K562 (cell line): ENCODE results near the gene C1orf74. TPM values are rescaled to one million over a fixed set of nuclear protein-coding genes. Genes with fewer than 3 reads are reported as not detected.

Experiments used
- AFF1 ChIP-seq, 2 experiments: fragments of 450-650 bp; IDR thresholded peaks; 2 replicates each; pipeline ENCODE4 v1.6.1; 2018; ENCODE audit warnings: mild to moderate bottlenecking in 2 of 2, low read depth in 1 of 2; ENCODE audit not compliant: partially characterized antibody in 2 of 2
- BRCA1 ChIP-seq, 2 experiments: fragments of 450-650 bp in 1 of 2; sonication (generic) in 1 of 2; formaldehyde crosslinking in 1 of 2; IDR thresholded peaks; 2 replicates each; pipeline versions ENCODE4 v1.5.0 to v1.6.1; 2017 to 2020; ENCODE audit warnings: mild to moderate bottlenecking in 1 of 2, missing genetic modification reagents in 1 of 2
- CCNT2 ChIP-seq: IDR thresholded peaks from 2 replicates; pipeline ENCODE4 v1.6.1; 2011; ENCODE audit warnings: borderline replicate concordance, low read depth, mild to moderate bottlenecking, moderate library complexity, mixed read lengths, low read length; ENCODE audit not compliant: insufficient read length; ENCODE audit errors: extremely low read depth
- CTCF ChIP-seq, 3 experiments: IDR thresholded peaks in 2 of 3; conservative IDR thresholded peaks in 1 of 3; 2 replicates each; pipeline ENCODE4 v1.5.1; 2011 to 2012; ENCODE audit warnings: low read length in 3 of 3, mild to moderate bottlenecking in 3 of 3, control low read depth in 2 of 3, improper control_type of control experiment in 1 of 3, inconsistent platforms in 1 of 3, low read depth in 1 of 3, mixed read lengths in 1 of 3, moderate library complexity in 1 of 3; ENCODE audit not compliant: insufficient read depth in 2 of 3
- E2F5 ChIP-seq: sonication (generic); formaldehyde crosslinking; IDR thresholded peaks from 2 replicates; pipeline ENCODE4 v1.8.0; 2022; ENCODE audit warnings: mild to moderate bottlenecking, missing genetic modification reagents
- ESRRA ChIP-seq: fragments of 450-650 bp; IDR thresholded peaks from 2 replicates; pipeline ENCODE4 v1.6.1; 2014; ENCODE audit warnings: low read depth, mild to moderate bottlenecking, moderate library complexity, borderline replicate concordance
- NKRF ChIP-seq: fragments of 450-650 bp; IDR thresholded peaks from 2 replicates; pipeline ENCODE4 v1.6.1; 2016; ENCODE audit warnings: borderline replicate concordance
- RBFOX2 ChIP-seq: fragments of 200-400 bp; formaldehyde crosslinking; IDR thresholded peaks from 2 replicates; pipeline ENCODE4 v1.6.1; 2017; ENCODE audit warnings: low read depth, mild to moderate bottlenecking, low read length, moderate library complexity
- SRSF1 ChIP-seq: fragments of 200-400 bp; formaldehyde crosslinking; IDR thresholded peaks from 2 replicates; pipeline ENCODE4 v1.6.1; 2017; ENCODE audit warnings: mild to moderate bottlenecking, low read depth, low read length, moderate library complexity
- ZMIZ1 ChIP-seq, 2 experiments: fragments of 150-350 bp in 1 of 2; IDR thresholded peaks; 2 replicates each; pipeline ENCODE4 v1.6.1; 2012 to 2016; ENCODE audit warnings: low read depth in 2 of 2, low read length in 2 of 2, mild to moderate bottlenecking in 1 of 2, moderate library complexity in 1 of 2
- ZNF121 ChIP-seq: sonication (generic); formaldehyde crosslinking; conservative IDR thresholded peaks from 2 replicates; pipeline ENCODE4 v1.8.0; 2022; ENCODE audit warnings: missing genetic modification reagents
- ZNF174 ChIP-seq: fragments of 250-450 bp; sonication (Bioruptor Pico); IDR thresholded peaks from 2 replicates; pipeline ENCODE4 v1.4.0; 2020; ENCODE audit warnings: mild to moderate bottlenecking
- ZSCAN32 ChIP-seq: fragments of 450-650 bp; formaldehyde crosslinking; IDR thresholded peaks from 2 replicates; pipeline ENCODE4 v1.4.0; 2020; ENCODE audit warnings: mild to moderate bottlenecking, moderate library complexity
- polyA plus RNA-seq, 8 experiments: library from polyadenylated mRNA; depleted of rRNA in 4 of 8; stranded (reverse) in 5 of 8; unstranded in 3 of 8; fragments of >200 nt; fragmentation: Nextera tagmentation in 2 of 8; fragmentation: Illumina TruSeq in 1 of 8; extraction: Ambion mirVana in 2 of 8; extraction: Trizol in 1 of 8; gene quantifications; 2 replicates each; pipeline versions ENCODE4 v1.2.1 to v1.2.3, GENCODE V29; 2011 to 2014; ENCODE audit warnings: inconsistent platforms in 1 of 8, missing spikeins in 1 of 8
- total RNA-seq, 7 experiments: library from RNA; depleted of rRNA in 6 of 7; stranded (reverse); fragments of >200 nt in 6 of 7; fragmentation: Illumina TruSeq in 2 of 7; extraction: Trizol in 2 of 7; gene quantifications; 2 replicates each; pipeline versions ENCODE4 v1.2.1 to v1.2.3, GENCODE V29; 2011 to 2021; ENCODE audit warnings: low replicate concordance in 1 of 7

C1orf74 gene
- total and polyA plus RNA-seq, 9 of the 15 experiments (the other 6 are each of a cell fraction or from before 2014, with no cell fraction given) = 4.0 to 7.6 (median 5.7) TPM

GRCh38 chr1:209747580-209748262 is 36.6 kb downstream of the C1orf74 start (continued):
- TF ChIP-seq ZMIZ1 (IDR thresholded peaks at IDR 0.05; ENCODE audit: low read depth in 2 of 2, low read length in 2 of 2) = peak in 1 of 2 experiments; percentile 34; a peak in 1 of 4 replicates
- no peak for TF ChIP-seq BRCA1 (IDR thresholded peaks at IDR 0.05)
- TF ChIP-seq BRCA1 (CRISPR knock-in tag; IDR thresholded peaks at IDR 0.05) = no peak
- TF ChIP-seq ZSCAN32 (CRISPR knock-in tag) = no peak
- no peak for TF ChIP-seq NKRF
- TF ChIP-seq AFF1 (IDR thresholded peaks at IDR 0.05; ENCODE audit: low read depth in 1 of 2, partially characterized antibody in 2 of 2) = no peak
- peak; percentile 63 for TF ChIP-seq CCNT2
- 0 out of 2 replicates have a peak, but pooled peaks have one; percentile 74 for TF ChIP-seq E2F5 (CRISPR knock-in tag)
- no peak for TF ChIP-seq ZNF174 (CRISPR knock-in tag)
- TF ChIP-seq ZNF121 (CRISPR knock-in tag) = no peak
- TF ChIP-seq CTCF (IDR thresholded peaks at IDR 0.05 in 2 of 3, conservative IDR thresholded peaks at IDR 0.05 in 1 of 3; ENCODE audit: insufficient read depth in 2 of 3, low read depth in 1 of 3, low read length in 3 of 3) = peak; percentile 80 to 100 (median 86)
- TF ChIP-seq ESRRA = peak; percentile 66; the same call in 1 of the 2 replicates
- no peak for TF ChIP-seq RBFOX2
- TF ChIP-seq SRSF1 = no peak
